HepG2 (cell line): Measurements from ENCODE around the gene XRCC1. TPM values are rescaled to one million over a fixed set of nuclear protein-coding genes. Genes with fewer than 3 reads are reported as not detected.

ENCODE experiments used
- DMAP1 ChIP-seq: IDR thresholded peaks from 2 replicates; pipeline ENCODE4 v1.6.1; 2016
- GATAD1 ChIP-seq: IDR thresholded peaks from 2 replicates; pipeline ENCODE4 v1.6.1; 2016; ENCODE audit warnings: missing genetic modification reagents, missing compliant biosample characterization
- HMG20A ChIP-seq: IDR thresholded peaks from 2 replicates; pipeline ENCODE4 v1.6.1; 2016; ENCODE audit warnings: borderline replicate concordance
- HNRNPK ChIP-seq: fragments of 200-400 bp; formaldehyde crosslinking; IDR thresholded peaks from 2 replicates; pipeline ENCODE4 v1.6.1; 2018; ENCODE audit warnings: low read length, low read depth, moderate library complexity, mild to moderate bottlenecking; ENCODE audit not compliant: poor library complexity, severe bottlenecking
- KDM6A ChIP-seq: IDR thresholded peaks from 2 replicates; pipeline ENCODE4 v1.6.1; 2016; ENCODE audit warnings: low read depth
- KLF9 ChIP-seq: IDR thresholded peaks from 2 replicates; pipeline ENCODE4 v1.6.1; 2016; ENCODE audit warnings: low read depth
- LBX2 ChIP-seq: sonication (generic); formaldehyde crosslinking; IDR thresholded peaks from 2 replicates; pipeline ENCODE4 v1.5.0; 2020; ENCODE audit warnings: missing genetic modification reagents, mild to moderate bottlenecking, borderline replicate concordance
- MAFK ChIP-seq, 2 experiments: IDR thresholded peaks in 1 of 2; conservative IDR thresholded peaks in 1 of 2; 2 replicates each; pipeline ENCODE4 v1.6.1; 2011; ENCODE audit warnings: improper control_type of control experiment in 2 of 2, low read length in 2 of 2
- MED1 ChIP-seq: sonication (generic); formaldehyde crosslinking; IDR thresholded peaks from 2 replicates; pipeline ENCODE4 v1.4.0; 2020; ENCODE audit warnings: missing genetic modification reagents
- MEIS1 ChIP-seq: sonication (generic); formaldehyde crosslinking; IDR thresholded peaks from 2 replicates; pipeline ENCODE4 v1.9.0; 2021; ENCODE audit warnings: mild to moderate bottlenecking, missing genetic modification reagents, moderate library complexity, borderline replicate concordance
- MYPOP ChIP-seq: sonication (generic); formaldehyde crosslinking; IDR thresholded peaks from 2 replicates; pipeline ENCODE4 v1.8.1; 2023; ENCODE audit warnings: mild to moderate bottlenecking, moderate library complexity, missing genetic modification reagents
- NRL ChIP-seq: sonication (generic); formaldehyde crosslinking; IDR thresholded peaks from 2 replicates; pipeline ENCODE4 v1.5.0; 2020; ENCODE audit warnings: missing genetic modification reagents, mild to moderate bottlenecking, moderate library complexity, borderline replicate concordance
- PHF5A ChIP-seq: IDR thresholded peaks from one replicate; pipeline ENCODE4 v1.6.1; 2018; ENCODE audit warnings: low read depth, missing genetic modification reagents; ENCODE audit not compliant: unreplicated experiment
- SNAPC5 ChIP-seq: sonication (generic); formaldehyde crosslinking; IDR thresholded peaks from 2 replicates; pipeline ENCODE4 v1.8.1; 2023; ENCODE audit warnings: mild to moderate bottlenecking, missing genetic modification reagents, borderline replicate concordance
- STAG1 ChIP-seq: sonication (generic); formaldehyde crosslinking; IDR thresholded peaks from 2 replicates; pipeline ENCODE4 v1.4.0; 2020; ENCODE audit warnings: missing genetic modification reagents
- TMF1 ChIP-seq: sonication (generic); formaldehyde crosslinking; IDR thresholded peaks from 2 replicates; pipeline ENCODE4 v1.8.1; 2022; ENCODE audit warnings: low read depth, missing genetic modification reagents
- TP53 ChIP-seq: sonication (generic); formaldehyde crosslinking; conservative IDR thresholded peaks from 2 replicates; pipeline ENCODE4 v1.4.0; 2020; ENCODE audit warnings: missing genetic modification reagents
- ZBTB25 ChIP-seq: IDR thresholded peaks from 2 replicates; pipeline ENCODE4 v1.6.1; 2018; ENCODE audit warnings: missing genetic modification reagents
- ZFP36L2 ChIP-seq: sonication (generic); formaldehyde crosslinking; IDR thresholded peaks from 2 replicates; pipeline ENCODE4 v1.4.0; 2020; ENCODE audit warnings: missing genetic modification reagents
- ZFY ChIP-seq: sonication (generic); formaldehyde crosslinking; IDR thresholded peaks from 2 replicates; pipeline ENCODE4 v1.4.0; 2020; ENCODE audit warnings: missing genetic modification reagents
- ZNF367 ChIP-seq: sonication (generic); formaldehyde crosslinking; IDR thresholded peaks from 2 replicates; pipeline ENCODE4 v1.4.0; 2020; ENCODE audit warnings: missing genetic modification reagents, borderline replicate concordance
- ZNF513 ChIP-seq: sonication (generic); formaldehyde crosslinking; conservative IDR thresholded peaks from 2 replicates; pipeline ENCODE4 v1.5.0; 2020; ENCODE audit warnings: missing genetic modification reagents
- ZNF557 ChIP-seq: sonication (generic); formaldehyde crosslinking; IDR thresholded peaks from 2 replicates; pipeline ENCODE4 v1.4.0; 2020; ENCODE audit warnings: missing genetic modification reagents
- ZNF629 ChIP-seq: sonication (generic); formaldehyde crosslinking; conservative IDR thresholded peaks from 2 replicates; pipeline ENCODE4 v1.5.0; 2020; ENCODE audit warnings: missing genetic modification reagents
- ZNF639 ChIP-seq: conservative IDR thresholded peaks from 2 replicates; pipeline ENCODE4 v1.6.1; 2018; ENCODE audit warnings: missing genetic modification reagents
- polyA plus RNA-seq, 8 experiments: library from polyadenylated mRNA; depleted of rRNA in 3 of 8; stranded (reverse) in 7 of 8; unstranded in 1 of 8; fragments of >200 nt; fragmentation: Illumina TruSeq in 4 of 8; extraction: Trizol in 4 of 8; gene quantifications; 2 replicates each; pipeline versions ENCODE4 v1.2.1 to v1.2.3, GENCODE V29; 2011 to 2016; ENCODE audit warnings: low read depth in 4 of 8, missing spikeins in 1 of 8, mixed read lengths in 1 of 8; ENCODE audit not compliant: insufficient read depth in 1 of 8
- total RNA-seq, 5 experiments: library from RNA; depleted of rRNA; stranded (reverse); fragments of >200 nt; fragmentation: Illumina TruSeq; extraction: Trizol; gene quantifications; 2 replicates each; pipeline ENCODE4 v1.2.3, GENCODE V29; 2016; ENCODE audit warnings: low read depth in 1 of 5

Gene XRCC1
- total and polyA plus RNA-seq, 2 of the 13 experiments (the other 11 are each of a cell fraction or from before 2014, with no cell fraction given) = 24.7 to 26.3 TPM

GRCh38 chr19:43575156-43575950 is at the start of gene XRCC1, which contains the start of gene PINLYP (continued):
- TF ChIP-seq ZNF367 (CRISPR knock-in tag) = no peak
- TF ChIP-seq KLF9 (CRISPR knock-in tag) = no peak
- TF ChIP-seq NRL (CRISPR knock-in tag) = no peak
- TF ChIP-seq ZNF557 (CRISPR knock-in tag) = no peak
- peak; percentile 24; the same call in 1 of the 2 replicates for TF ChIP-seq MED1 (CRISPR knock-in tag)
- TF ChIP-seq STAG1 (CRISPR knock-in tag) = no peak
- TF ChIP-seq HNRNPK = peak; percentile 93
- no peak for TF ChIP-seq SNAPC5
- TF ChIP-seq ZNF629 = no peak
- no peak for TF ChIP-seq MEIS1 (CRISPR knock-in tag)
- TF ChIP-seq TP53 = no peak
- TF ChIP-seq ZFP36L2 = no peak
- TF ChIP-seq KDM6A (CRISPR knock-in tag) = no peak
- TF ChIP-seq ZNF513 (CRISPR knock-in tag) = no peak
- TF ChIP-seq MAFK (conservative IDR thresholded peaks at IDR 0.05 in 1 of 2, IDR thresholded peaks at IDR 0.05 in 1 of 2; ENCODE audit: low read length in 2 of 2) = no peak
- no peak for TF ChIP-seq TMF1 (CRISPR knock-in tag)
- TF ChIP-seq ZBTB25 (CRISPR knock-in tag) = peak; percentile 5; the same call in 1 of the 2 replicates
- TF ChIP-seq ZNF639 (CRISPR knock-in tag) = no peak
- TF ChIP-seq MYPOP (CRISPR knock-in tag) = no peak
- no peak for TF ChIP-seq LBX2 (CRISPR knock-in tag)
- TF ChIP-seq ZFY (CRISPR knock-in tag) = peak; percentile 50; the same call in 1 of the 2 replicates
- no peak for TF ChIP-seq PHF5A
- peak; percentile 91 for TF ChIP-seq GATAD1
- TF ChIP-seq DMAP1 (CRISPR knock-in tag) = no peak
- no peak for TF ChIP-seq HMG20A (CRISPR knock-in tag)
